Measurements from ENCODE around the gene IMMP2L. TPM values are rescaled to one million over a fixed set of nuclear protein-coding genes. Genes with fewer than 3 reads are reported as not detected.
"Not testable (repeated sequence)": the region's sequence is repeated elsewhere in the genome, so short reads cannot be mapped to it uniquely, and the experiment has no call there.

IMMP2L gene
- polyA plus RNA-seq (2011; rRNA removed) (5.8 and 8.1 TPM in 2 replicates), polyA minus RNA-seq (2011; rRNA and poly(A)+ RNA removed) (5.3 TPM in 2 replicates)

- H3K36me3 ChIP-seq (ENCODE audit: control insufficient read depth, insufficient read depth, low read length): no peaks in the 10 kb centered on the region
- ChIA-PET CTCF (interaction anchor here (1.2 kb wide), 1 partner anchor 164 kb away, joined by 5 read pairs; no protein-coding TSS in a partner anchor), POLR2A (no interaction called here)
- H3K4me3 ChIP-seq (ENCODE audit: low read depth, low read length): peak within 1 kb of the TSS; percentile 75
- TF ChIP-seq, protein P1, sequence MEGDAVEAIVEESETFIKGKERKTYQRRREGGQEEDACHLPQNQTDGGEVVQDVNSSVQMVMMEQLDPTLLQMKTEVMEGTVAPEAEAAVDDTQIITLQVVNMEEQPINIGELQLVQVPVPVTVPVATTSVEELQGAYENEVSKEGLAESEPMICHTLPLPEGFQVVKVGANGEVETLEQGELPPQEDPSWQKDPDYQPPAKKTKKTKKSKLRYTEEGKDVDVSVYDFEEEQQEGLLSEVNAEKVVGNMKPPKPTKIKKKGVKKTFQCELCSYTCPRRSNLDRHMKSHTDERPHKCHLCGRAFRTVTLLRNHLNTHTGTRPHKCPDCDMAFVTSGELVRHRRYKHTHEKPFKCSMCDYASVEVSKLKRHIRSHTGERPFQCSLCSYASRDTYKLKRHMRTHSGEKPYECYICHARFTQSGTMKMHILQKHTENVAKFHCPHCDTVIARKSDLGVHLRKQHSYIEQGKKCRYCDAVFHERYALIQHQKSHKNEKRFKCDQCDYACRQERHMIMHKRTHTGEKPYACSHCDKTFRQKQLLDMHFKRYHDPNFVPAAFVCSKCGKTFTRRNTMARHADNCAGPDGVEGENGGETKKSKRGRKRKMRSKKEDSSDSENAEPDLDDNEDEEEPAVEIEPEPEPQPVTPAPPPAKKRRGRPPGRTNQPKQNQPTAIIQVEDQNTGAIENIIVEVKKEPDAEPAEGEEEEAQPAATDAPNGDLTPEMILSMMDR (IDR thresholded peaks at IDR 0.05; ENCODE audit: insufficient read depth, low read depth, low read length): peak; percentile 52
- DNase-seq (ENCODE audit: low read depth): no peak
- H3K27me3 ChIP-seq (ENCODE audit: control insufficient read depth, insufficient read depth, low read length): no peaks in the 10 kb centered on the region
Measured at GRCh38 chr7:111561904-111562732, at the start of gene IMMP2L. Gene IMMP2L (minus strand): TSS chr7:111562492.

- POLR2A ChIA-PET; DNase-seq (ENCODE audit: low read depth); H3K4me3 ChIP-seq (ENCODE audit: low read depth, low read length); CTCF ChIA-PET; H3K36me3 ChIP-seq (ENCODE audit: control insufficient read depth, insufficient read depth, low read length); H3K27me3 ChIP-seq (ENCODE audit: control insufficient read depth, insufficient read depth, low read length): not testable (repeated sequence)
Measured at GRCh38 chr7:111609483-111610254, 47.4 kb upstream of the IMMP2L start.

DNA sequence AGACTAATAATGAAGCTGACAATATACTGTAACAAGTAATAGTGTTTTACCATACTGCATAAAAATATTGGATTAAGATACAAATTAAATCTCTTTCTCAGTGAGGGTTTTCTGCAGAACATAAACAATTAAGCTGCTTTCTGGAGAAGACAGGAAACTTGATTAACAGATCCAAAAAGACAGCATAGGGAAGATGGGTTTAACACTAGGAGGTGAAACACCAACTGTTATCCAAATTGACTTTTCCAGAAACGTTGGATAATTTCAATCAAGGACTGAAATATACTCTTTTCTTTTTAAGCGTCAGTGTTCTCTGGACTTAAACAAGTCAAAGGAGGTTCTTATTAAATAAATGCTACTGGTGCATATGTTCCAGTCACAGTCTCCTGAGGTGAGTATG lies 45.3 kb upstream of the IMMP2L start:
- Histone ChIP-seq H3K27me3 (ENCODE audit: control insufficient read depth, insufficient read depth, low read length) (no peaks in the 10 kb centered on the region), H3K4me3 (ENCODE audit: low read depth, low read length) (no peak overlapping the region), H3K36me3 (ENCODE audit: control insufficient read depth, insufficient read depth, low read length) (no peaks in the 10 kb centered on the region)
- CTCF ChIA-PET: no interaction called here
- TF ChIP-seq, protein P1 (IDR thresholded peaks at IDR 0.05; ENCODE audit: insufficient read depth, low read depth, low read length): no peak
- POLR2A ChIA-PET: no interaction called here
- no peak for DNase-seq (ENCODE audit: low read depth)

GRCh38 chr7:111605246-111605645 lies 43.0 kb upstream of the IMMP2L start:
- no peaks in the 10 kb centered on the region for H3K36me3 ChIP-seq (ENCODE audit: control insufficient read depth, insufficient read depth, low read length)
- H3K27me3 ChIP-seq (ENCODE audit: control insufficient read depth, insufficient read depth, low read length): no peaks in the 10 kb centered on the region
- ChIA-PET CTCF (interaction anchor here (0.6 kb wide), 1 partner anchor 11 kb away, joined by 3 read pairs; no protein-coding TSS in a partner anchor), POLR2A (no interaction called here)
- TF ChIP-seq, protein P1 (IDR thresholded peaks at IDR 0.05; ENCODE audit: insufficient read depth, low read depth, low read length): no peak
- no peak for DNase-seq (ENCODE audit: low read depth)
- no peak overlapping the region for H3K4me3 ChIP-seq (ENCODE audit: low read depth, low read length)

DNA sequence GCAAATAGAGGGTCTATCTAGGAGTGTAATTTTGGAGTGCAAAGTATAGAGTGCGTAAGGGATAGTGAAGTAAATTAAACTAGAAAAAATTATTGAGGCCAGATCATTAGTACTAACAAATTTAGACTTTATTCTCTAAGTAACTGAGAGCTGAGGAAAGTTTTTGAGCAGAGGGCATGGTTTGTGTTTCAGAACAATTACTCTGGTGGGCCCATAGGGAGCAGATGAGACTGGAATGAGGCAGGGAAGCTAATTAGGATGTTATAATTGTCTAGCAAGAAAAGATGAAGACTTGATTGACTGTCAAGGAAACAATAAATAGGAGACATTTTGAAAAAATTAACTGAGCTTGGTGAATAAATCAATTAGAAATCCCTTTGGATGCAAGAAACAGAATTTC lies 37.8 kb upstream of the IMMP2L start:
- Histone ChIP-seq H3K27me3 (ENCODE audit: control insufficient read depth, insufficient read depth, low read length) (no peaks in the 10 kb centered on the region), H3K36me3 (ENCODE audit: control insufficient read depth, insufficient read depth, low read length) (no peaks in the 10 kb centered on the region), H3K4me3 (ENCODE audit: low read depth, low read length) (no peak overlapping the region)
- DNase-seq (ENCODE audit: low read depth): no peak
- ChIA-PET POLR2A (no interaction called here), CTCF (no interaction called here)
- TF ChIP-seq, protein P1 (IDR thresholded peaks at IDR 0.05; ENCODE audit: insufficient read depth, low read depth, low read length): no peak
